GM12872 (cell line): ENCODE results near the gene MUSTN1.

Source experiments
- TF ChIP-seq, protein P1 (sequence below): IDR thresholded peaks from 3 replicates; pipeline ENCODE4 v1.5.1; 2011; ENCODE audit warnings: low read depth, mild to moderate bottlenecking, low read length, moderate library complexity; ENCODE audit not compliant: insufficient read depth

MUSTN1 gene

GRCh38 chr3:52792961-52793695, 41.7 kb downstream of the MUSTN1 start:
- TF ChIP-seq, protein P1, sequence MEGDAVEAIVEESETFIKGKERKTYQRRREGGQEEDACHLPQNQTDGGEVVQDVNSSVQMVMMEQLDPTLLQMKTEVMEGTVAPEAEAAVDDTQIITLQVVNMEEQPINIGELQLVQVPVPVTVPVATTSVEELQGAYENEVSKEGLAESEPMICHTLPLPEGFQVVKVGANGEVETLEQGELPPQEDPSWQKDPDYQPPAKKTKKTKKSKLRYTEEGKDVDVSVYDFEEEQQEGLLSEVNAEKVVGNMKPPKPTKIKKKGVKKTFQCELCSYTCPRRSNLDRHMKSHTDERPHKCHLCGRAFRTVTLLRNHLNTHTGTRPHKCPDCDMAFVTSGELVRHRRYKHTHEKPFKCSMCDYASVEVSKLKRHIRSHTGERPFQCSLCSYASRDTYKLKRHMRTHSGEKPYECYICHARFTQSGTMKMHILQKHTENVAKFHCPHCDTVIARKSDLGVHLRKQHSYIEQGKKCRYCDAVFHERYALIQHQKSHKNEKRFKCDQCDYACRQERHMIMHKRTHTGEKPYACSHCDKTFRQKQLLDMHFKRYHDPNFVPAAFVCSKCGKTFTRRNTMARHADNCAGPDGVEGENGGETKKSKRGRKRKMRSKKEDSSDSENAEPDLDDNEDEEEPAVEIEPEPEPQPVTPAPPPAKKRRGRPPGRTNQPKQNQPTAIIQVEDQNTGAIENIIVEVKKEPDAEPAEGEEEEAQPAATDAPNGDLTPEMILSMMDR = no peak

- TF ChIP-seq, protein P1 = peak; percentile 69
Measured at GRCh38 chr3:52792413-52792812, 42.4 kb downstream of the MUSTN1 start.

- TF ChIP-seq, protein P1 = no peak
Measured at GRCh38 chr3:52791928-52792327, 42.9 kb downstream of the MUSTN1 start.

GRCh38 chr3:52791366-52791765, 43.5 kb downstream of the MUSTN1 start:
- TF ChIP-seq, protein P1 = no peak

DNA sequence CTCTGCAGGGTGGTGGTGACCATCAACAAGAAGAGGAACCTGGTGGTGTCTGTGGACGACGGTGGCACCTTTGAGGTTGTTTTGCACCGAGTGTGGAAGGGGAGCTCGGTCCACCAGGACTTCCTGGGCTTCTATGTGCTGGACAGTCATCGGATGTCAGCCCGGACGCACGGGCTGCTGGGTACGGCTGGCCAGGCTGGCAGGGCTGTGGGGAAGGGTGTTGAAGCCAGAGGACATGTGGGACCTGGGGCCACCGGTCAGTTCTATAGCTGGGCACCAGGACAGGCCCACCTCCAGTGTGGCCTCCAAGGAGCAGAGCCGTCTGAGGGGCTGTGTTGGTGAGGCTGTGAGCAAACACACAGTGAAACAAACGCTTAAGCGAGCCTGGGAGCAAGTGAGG, 44.1 kb downstream of the MUSTN1 start:
- TF ChIP-seq, protein P1 = no peak

- TF ChIP-seq, protein P1 = no peak
Measured at GRCh38 chr3:52790337-52790736, 44.5 kb downstream of the MUSTN1 start.

DNA sequence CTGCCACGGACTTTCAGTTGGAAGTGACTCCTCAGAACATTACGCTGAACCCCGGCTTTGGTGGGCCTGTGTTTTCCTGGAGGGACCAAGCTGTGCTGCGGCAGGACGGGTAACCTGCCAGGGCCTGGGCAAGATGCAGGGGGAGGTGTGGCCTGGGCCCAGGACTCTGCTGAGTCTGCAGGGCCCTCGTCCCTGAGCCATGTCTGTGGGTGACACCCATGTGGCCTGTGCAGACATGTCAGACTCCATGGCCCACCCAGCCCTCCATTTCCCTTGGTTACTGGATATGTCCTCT, 45.1 kb downstream of the MUSTN1 start:
- TF ChIP-seq, protein P1 = no peak
